GM10266 (cell line): ENCODE data around the gene TTC28.
A peak's percentile ranks its signal among the peaks of the same experiment; 100 is the strongest.

ENCODE experiments used
- DNase-seq: peaks from one replicate; pipeline ENCODE4 v3.0.0; 2012; ENCODE audit errors: extremely low spot score
- CTCF ChIP-seq: IDR thresholded peaks from 2 replicates; pipeline ENCODE4 v1.5.1; 2012; ENCODE audit warnings: mild to moderate bottlenecking, low read depth; ENCODE audit not compliant: control insufficient read depth, insufficient read depth; ENCODE audit errors: missing control alignments

Gene TTC28

DNA sequence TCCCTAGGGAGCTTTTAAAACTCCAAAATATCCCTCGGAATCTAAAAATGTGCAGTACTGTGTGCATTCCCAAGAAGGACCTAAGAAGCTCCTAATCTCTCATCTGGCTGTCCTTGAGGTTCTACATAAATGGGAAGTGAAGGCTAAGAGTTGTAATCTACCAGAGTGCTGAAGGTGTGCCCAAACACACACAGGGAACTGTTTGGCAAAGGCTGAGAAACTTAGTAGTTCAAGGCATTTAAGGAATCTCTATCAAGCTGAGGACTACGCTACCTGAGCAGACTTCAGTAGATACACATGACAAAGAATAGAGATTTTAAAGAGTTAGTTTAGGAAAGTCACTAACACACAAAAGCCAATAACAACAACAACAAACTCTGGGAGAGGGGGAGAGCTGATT, 71.1 kb downstream of the TTC28 start:
- no peak for TF ChIP-seq CTCF

GRCh38 chr22:28607795-28608194, 71.8 kb downstream of the TTC28 start:
- no peak for DNase-seq
- no peak for TF ChIP-seq CTCF

More for the DNA sequence above, 71.1 kb downstream of the TTC28 start:
- DNase-seq = no peak

DNA sequence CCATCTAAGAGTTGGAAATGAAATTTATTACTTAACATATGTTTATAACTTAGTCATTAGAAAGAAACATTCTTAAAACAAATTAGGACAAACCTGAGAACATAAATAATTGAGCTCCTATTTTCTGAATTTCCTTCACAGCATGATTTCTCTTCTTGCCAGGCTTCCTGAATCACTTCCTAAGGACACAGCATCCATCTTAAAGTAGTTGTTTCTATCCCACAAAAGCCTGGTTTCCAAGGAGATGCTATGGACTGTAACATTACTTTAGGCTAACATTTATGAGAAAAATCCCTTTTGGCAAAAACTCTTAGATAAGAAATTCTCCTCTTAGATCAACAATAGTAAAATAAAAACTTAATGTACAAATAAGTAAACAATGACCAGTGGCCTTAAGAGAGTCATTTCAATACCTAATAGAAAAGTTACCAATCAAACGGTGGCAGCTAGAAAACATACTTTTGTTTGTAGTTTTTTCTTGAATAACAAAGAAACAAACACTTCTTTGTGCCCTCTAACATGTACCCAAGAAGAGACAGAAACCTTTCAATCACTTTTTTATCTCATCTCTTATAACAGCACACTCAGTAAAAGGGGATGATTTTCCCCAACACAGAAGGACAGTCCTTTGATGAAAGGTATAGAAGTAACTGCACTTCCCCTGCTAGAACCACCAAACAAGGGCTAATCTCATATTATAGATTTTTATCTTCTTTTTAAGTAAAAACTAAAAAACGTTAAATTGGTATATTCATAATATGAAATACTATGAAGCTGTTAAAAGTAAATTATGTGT, 74.5 kb downstream of the TTC28 start:
- no peak for TF ChIP-seq CTCF
- DNase-seq = no peak

- no peak for DNase-seq
- TF ChIP-seq CTCF = no peak
Measured at GRCh38 chr22:28601915-28602314, 77.7 kb downstream of the TTC28 start.

GRCh38 chr22:28600546-28601143, 79.0 kb downstream of the TTC28 start:
- TF ChIP-seq CTCF = peak; percentile 36
- DNase-seq = peak; percentile 25

GRCh38 chr22:28599693-28600092, 79.9 kb downstream of the TTC28 start:
- DNase-seq = no peak
- TF ChIP-seq CTCF = no peak

GRCh38 chr22:28597665-28598064, 82.0 kb downstream of the TTC28 start:
- no peak for TF ChIP-seq CTCF
- DNase-seq = no peak
